EH (cell line): Measurements from ENCODE around the gene TUBB4B.
A peak's percentile ranks its signal among the peaks of the same experiment; 100 is the strongest.

Experiments
- DNase-seq: peaks from one replicate; pipeline ENCODE4 v3.0.0-alpha.2; 2015; ENCODE audit warnings: low read depth

The TUBB4B gene

GRCh38 chr9:137213160-137214060, 27.7 kb upstream of the TUBB4B start:
- no peak for DNase-seq

GRCh38 chr9:137214620-137215019, 26.5 kb upstream of the TUBB4B start:
- no peak for DNase-seq

GRCh38 chr9:137215196-137215986, 25.7 kb upstream of the TUBB4B start:
- DNase-seq, result no peak

GRCh38 chr9:137216188-137216965, 24.7 kb upstream of the TUBB4B start:
- no peak for DNase-seq

GRCh38 chr9:137217276-137218211, 23.5 kb upstream of the TUBB4B start:
- no peak for DNase-seq

GRCh38 chr9:137218212-137218753, 22.8 kb upstream of the TUBB4B start:
- no peak for DNase-seq

- DNase-seq, result peak; percentile 31
These were observed 22.3 kb upstream of the TUBB4B start for GRCh38 chr9:137218754-137219271.

- DNase-seq, result no peak
These were observed 21.2 kb upstream of the TUBB4B start for GRCh38 chr9:137219757-137220316.

GRCh38 chr9:137220317-137221094, 20.6 kb upstream of the TUBB4B start:
- DNase-seq, result no peak

- DNase-seq, result no peak
These were observed 20.0 kb upstream of the TUBB4B start for GRCh38 chr9:137221095-137221505.

GRCh38 chr9:137221506-137222111, 19.5 kb upstream of the TUBB4B start:
- DNase-seq, result no peak

GRCh38 chr9:137222190-137223077, 18.7 kb upstream of the TUBB4B start, which contains the start of gene RNF208:
TSS of gene RNF208 (minus strand) at chr9:137222240. CDS start at chr9:137221212, 1,028 bp downstream.
- peak; percentile 26 for DNase-seq

GRCh38 chr9:137223078-137223970, 17.8 kb upstream of the TUBB4B start:
- peak; percentile 99 for DNase-seq

GRCh38 chr9:137224830-137225694, 16.0 kb upstream of the TUBB4B start, which contains the start of gene CYSRT1:
TSS of gene CYSRT1 (plus strand) at chr9:137225174. CDS start at chr9:137225622, 448 bp downstream.
- DNase-seq, result no peak

- no peak for DNase-seq
These were observed 15.3 kb upstream of the TUBB4B start for GRCh38 chr9:137225699-137226331.
